ENCODE data around the gene MIB1. TPM values are rescaled to one million over a fixed set of nuclear protein-coding genes. Genes with fewer than 3 reads are reported as not detected.

Gene MIB1
- total and polyA plus RNA-seq, 2 experiments from 2014 or later, result 8.3 to 62.3 TPM

GRCh38 chr18:21820033-21820810 lies 79.6 kb downstream of the MIB1 start:
- no peak overlapping the region for H3K4me3 ChIP-seq
- H3K79me2 ChIP-seq, result no peaks in the 10 kb centered on the region
- WGBS (ENCODE audit: low lambda C conversion rate, missing lambda C conversion rate), result 79% methylated on average over 2 of the region's 2 CpGs
- H3K27me3 ChIP-seq, result no peaks in the 10 kb centered on the region
- no peaks in the 10 kb centered on the region for H3K36me3 ChIP-seq (replicated peaks; ENCODE audit: insufficient read depth, low read depth)
- DNase-seq (ENCODE audit: low spot score), result peak; percentile 9
- no peaks in the 10 kb centered on the region for H3K4me1 ChIP-seq (ENCODE audit: insufficient read depth)
- H3K27ac ChIP-seq, result no peak overlapping the region
- peak; percentile 61 for TF ChIP-seq CTCF (IDR thresholded peaks at IDR 0.05; ENCODE audit: poor library complexity)
- no peak for TF ChIP-seq EZH2 (IDR thresholded peaks at IDR 0.05; ENCODE audit: borderline replicate concordance)
- H2AFZ ChIP-seq, result no peak overlapping the region
- no peaks in the 10 kb centered on the region for H3K9me2 ChIP-seq (replicated peaks; ENCODE audit: insufficient read depth)
- no peaks in the 10 kb centered on the region for H4K20me1 ChIP-seq (ENCODE audit: insufficient read depth, poor library complexity, severe bottlenecking)
- no peak overlapping the region for H3K4me2 ChIP-seq
- H3K9me3 ChIP-seq (ENCODE audit: low read depth), result no peaks in the 10 kb centered on the region

- Histone ChIP-seq H2AFZ (no peak overlapping the region), H3K36me3 (replicated peaks; ENCODE audit: insufficient read depth, low read depth) (no peaks in the 10 kb centered on the region), H3K9me2 (replicated peaks; ENCODE audit: insufficient read depth) (no peaks in the 10 kb centered on the region), H3K27me3 (no peaks in the 10 kb centered on the region), H3K79me2 (no peaks in the 10 kb centered on the region), H4K20me1 (ENCODE audit: insufficient read depth, poor library complexity, severe bottlenecking) (no peaks in the 10 kb centered on the region), H3K9me3 (ENCODE audit: low read depth) (no peaks in the 10 kb centered on the region), H3K4me1 (ENCODE audit: insufficient read depth) (no peaks in the 10 kb centered on the region), H3K27ac (no peak overlapping the region), H3K4me3 (no peak overlapping the region), H3K4me2 (no peak overlapping the region)
- 100% methylated on average over 1 of the region's 1 CpG for WGBS (ENCODE audit: low lambda C conversion rate, missing lambda C conversion rate)
- TF ChIP-seq EZH2phosphoT487 (IDR thresholded peaks at IDR 0.05; ENCODE audit: low read depth, severe bottlenecking, unreplicated experiment) (no peak), EZH2 (IDR thresholded peaks at IDR 0.05; ENCODE audit: borderline replicate concordance) (no peak), CTCF (IDR thresholded peaks at IDR 0.05; ENCODE audit: poor library complexity) (no peak)
- DNase-seq (ENCODE audit: low spot score), result no peak
Measured at GRCh38 chr18:21820811-21821143, 80.2 kb downstream of the MIB1 start.

GRCh38 chr18:21823848-21824247 lies 83.3 kb downstream of the MIB1 start:
- Histone ChIP-seq H3K4me2 (no peak overlapping the region), H3K4me3 (no peak overlapping the region), H3K79me2 (no peaks in the 10 kb centered on the region), H3K4me1 (ENCODE audit: insufficient read depth) (no peaks in the 10 kb centered on the region), H3K27ac (no peak overlapping the region), H3K9me3 (ENCODE audit: low read depth) (no peaks in the 10 kb centered on the region), H3K36me3 (replicated peaks; ENCODE audit: insufficient read depth, low read depth) (no peaks in the 10 kb centered on the region), H4K20me1 (ENCODE audit: insufficient read depth, poor library complexity, severe bottlenecking) (no peaks in the 10 kb centered on the region), H3K27me3 (no peaks in the 10 kb centered on the region), H2AFZ (no peak overlapping the region), H3K9me2 (replicated peaks; ENCODE audit: insufficient read depth) (no peaks in the 10 kb centered on the region)
- WGBS (ENCODE audit: low lambda C conversion rate, missing lambda C conversion rate), result 92% methylated on average over 3 of the region's 3 CpGs
- no peak for DNase-seq (ENCODE audit: low spot score)
- TF ChIP-seq EZH2phosphoT487 (IDR thresholded peaks at IDR 0.05; ENCODE audit: low read depth, severe bottlenecking, unreplicated experiment), result no peak
- TF ChIP-seq CTCF (IDR thresholded peaks at IDR 0.05; ENCODE audit: poor library complexity), result no peak
- no peak for TF ChIP-seq EZH2 (IDR thresholded peaks at IDR 0.05; ENCODE audit: borderline replicate concordance)

All from hepatocyte (in vitro differentiated cells).